ENCODE data around the gene BANP. TPM values are rescaled to one million over a fixed set of nuclear protein-coding genes. Genes with fewer than 3 reads are reported as not detected.

BANP gene
- total RNA-seq, 1 donor = 25.9 TPM

GRCh38 chr16:88007321-88007731 lies 56.1 kb downstream of the BANP start:
- H3K4me3 ChIP-seq (ENCODE audit: low read depth, low read length) = no peak overlapping the region
- TF ChIP-seq CTCF (IDR thresholded peaks at IDR 0.05; ENCODE audit: insufficient read depth, low read depth, low read length) = no peak
- no peak for DNase-seq (ENCODE audit: low read depth)

- H3K4me3 ChIP-seq (ENCODE audit: low read depth, low read length) = no peak overlapping the region
- TF ChIP-seq CTCF (IDR thresholded peaks at IDR 0.05; ENCODE audit: insufficient read depth, low read depth, low read length) = no peak
- no peak for DNase-seq (ENCODE audit: low read depth)
Measured at GRCh38 chr16:88008840-88009239, 57.6 kb downstream of the BANP start.

- no peak for DNase-seq (ENCODE audit: low read depth)
Measured at GRCh38 chr16:88009563-88010342, 58.5 kb downstream of the BANP start.

GRCh38 chr16:88010343-88010967 lies 59.2 kb downstream of the BANP start:
- no peak overlapping the region for H3K4me3 ChIP-seq (ENCODE audit: low read depth, low read length)
- no peak for TF ChIP-seq CTCF (IDR thresholded peaks at IDR 0.05; ENCODE audit: insufficient read depth, low read depth, low read length)
- DNase-seq (ENCODE audit: low read depth) = no peak

More at GRCh38 chr16:88009563-88010342, 58.5 kb downstream of the BANP start:
- TF ChIP-seq CTCF (IDR thresholded peaks at IDR 0.05; ENCODE audit: insufficient read depth, low read depth, low read length) = no peak
- H3K4me3 ChIP-seq (ENCODE audit: low read depth, low read length) = no peak overlapping the region

GRCh38 chr16:88010968-88011483 lies 59.8 kb downstream of the BANP start:
- DNase-seq (ENCODE audit: low read depth) = no peak
- no peak overlapping the region for H3K4me3 ChIP-seq (ENCODE audit: low read depth, low read length)
- TF ChIP-seq CTCF (IDR thresholded peaks at IDR 0.05; ENCODE audit: insufficient read depth, low read depth, low read length) = no peak

- DNase-seq (ENCODE audit: low read depth) = no peak
- no peak for TF ChIP-seq CTCF (IDR thresholded peaks at IDR 0.05; ENCODE audit: insufficient read depth, low read depth, low read length)
- no peak overlapping the region for H3K4me3 ChIP-seq (ENCODE audit: low read depth, low read length)
Measured at GRCh38 chr16:88012360-88012759, 61.1 kb downstream of the BANP start.
